CD4-positive, alpha-beta T cell treated with Interferon alpha-2 for 1 hour (primary cell): ENCODE data around the gene ZNF747.
"Not testable (repeated sequence)": the region's sequence is repeated elsewhere in the genome, so short reads cannot be mapped to it uniquely, and the experiment has no call there.

Experiments
- DNase-seq, 2 donors: peaks; one replicate each; pipeline ENCODE4 v3.0.0-alpha.2; 2020 to 2022

Gene ZNF747

GRCh38 chr16:30533748-30534367 is 800 bp downstream of the ZNF747 start:
- DNase-seq, result no peak

GRCh38 chr16:30533146-30533522 is 1.5 kb downstream of the ZNF747 start:
- DNase-seq, result no peak

GRCh38 chr16:30532285-30533145 is 2.1 kb downstream of the ZNF747 start:
- DNase-seq, result no peak

- peak in 1 of 2 donors; percentile 44 for DNase-seq
Measured at GRCh38 chr16:30530163-30531037, 4.3 kb downstream of the ZNF747 start.

GRCh38 chr16:30528799-30529457 is 5.7 kb downstream of the ZNF747 start:
- DNase-seq, result no peak

- DNase-seq, result peak in 1 of 2 donors; percentile 34
Measured at GRCh38 chr16:30527635-30528178, 7.0 kb downstream of the ZNF747 start.

- peak; percentile 92 to 94 for DNase-seq
Measured at GRCh38 chr16:30526823-30527634, 7.6 kb downstream of the ZNF747 start.

GRCh38 chr16:30526137-30526822 is 8.4 kb downstream of the ZNF747 start, which contains the start of gene ZNF768:
Gene ZNF768, minus strand, starts transcription at chr16:30526566. Its CDS starts 153 bp downstream, at chr16:30526413.
- no peak for DNase-seq

GRCh38 chr16:30525844-30526136 is 8.9 kb downstream of the ZNF747 start:
- no peak for DNase-seq

- no peak for DNase-seq
Measured at GRCh38 chr16:30524575-30525568, 9.8 kb downstream of the ZNF747 start.

- no peak for DNase-seq
Measured at GRCh38 chr16:30523768-30524574, 10.7 kb downstream of the ZNF747 start.

- not testable (repeated sequence) for DNase-seq
Measured at GRCh38 chr16:30522702-30523463, 11.8 kb downstream of the ZNF747 start.

- DNase-seq, result no peak
Measured at GRCh38 chr16:30521873-30522641, 12.6 kb downstream of the ZNF747 start.

- no peak for DNase-seq
Measured at GRCh38 chr16:30521476-30521872, 13.2 kb downstream of the ZNF747 start.

GRCh38 chr16:30519120-30520049 is 15.3 kb downstream of the ZNF747 start:
- DNase-seq, result no peak

- no peak for DNase-seq
Measured at GRCh38 chr16:30518552-30518951, 16.1 kb downstream of the ZNF747 start.
